Thymus (tissue), 11 donors: ENCODE measurements around the gene ZNF488. TPM values are rescaled to one million over a fixed set of nuclear protein-coding genes. Genes with fewer than 3 reads are reported as not detected.

ENCODE experiments used
- DNase-seq, 9 donors: peaks; one replicate each; pipeline ENCODE4 v3.0.0-alpha.2; 2013; ENCODE audit warnings: low spot score in 9 of 9, low read depth in 6 of 9, missing footprints in 1 of 9
- H3K27ac ChIP-seq, 2 donors: one replicate each; pipeline ENCODE4 v1.5.1; 2013; ENCODE audit warnings: control low read depth in 1 of 2, low read depth in 1 of 2, low read length in 1 of 2, mild to moderate bottlenecking in 1 of 2, moderate library complexity in 1 of 2
- H3K27me3 ChIP-seq, 2 donors: one replicate each; pipeline ENCODE4 v1.5.1; 2013; ENCODE audit warnings: low read length in 1 of 2; ENCODE audit not compliant: control insufficient read depth in 2 of 2, insufficient read depth in 1 of 2
- H3K36me3 ChIP-seq, 2 donors: one replicate each; pipeline ENCODE4 v1.5.1; 2013; ENCODE audit warnings: low read length in 1 of 2, mild to moderate bottlenecking in 1 of 2, moderate library complexity in 1 of 2; ENCODE audit not compliant: control insufficient read depth in 2 of 2, insufficient read depth in 2 of 2
- H3K4me1 ChIP-seq, 2 donors: one replicate each; pipeline ENCODE4 v1.5.1; 2013; ENCODE audit warnings: low read length in 2 of 2; ENCODE audit not compliant: control insufficient read depth in 2 of 2, insufficient read depth in 2 of 2
- H3K4me3 ChIP-seq, 2 donors: one replicate each; pipeline ENCODE4 v1.5.1; 2013; ENCODE audit warnings: low read length in 2 of 2, control low read depth in 1 of 2, mild to moderate bottlenecking in 1 of 2
- H3K9me3 ChIP-seq, 2 donors: one replicate each; pipeline ENCODE4 v1.5.1; 2013; ENCODE audit warnings: low read length in 1 of 2, mild to moderate bottlenecking in 1 of 2; ENCODE audit not compliant: control insufficient read depth in 2 of 2, insufficient read depth in 1 of 2
- WGBS: extraction: QIAGEN DNeasy Blood & Tissue Kit; methylation state at CpG from one replicate; pipeline ENCODE4 v1.1.7; 2013; 5-methylcytosine and 5-hydroxymethylcytosine counted together
- polyA plus RNA-seq: library from polyadenylated mRNA; stranded (reverse); fragments of 200-250 nt; gene quantifications from one replicate; pipeline ENCODE4 v1.2.3, GENCODE V29; 2013
- total RNA-seq: library from RNA; stranded (reverse); fragments of 120-200 nt; gene quantifications from one replicate; pipeline ENCODE4 v1.2.4, GENCODE V29; 2013
- donor health status: healthy.

ZNF488 gene
- total and polyA plus RNA-seq, 2 donors, result 0.23 to 0.24 TPM

- H3K27me3 ChIP-seq, result peaks cover 0 to 13% of the 10 kb centered on the region in 2 donors
- no peak within 1 kb of the TSS for H3K27ac ChIP-seq
- WGBS, result 96% methylated on average over 35 of the region's 35 CpGs
- peaks cover 0 to 4% of the 10 kb centered on the region in 2 donors for H3K9me3 ChIP-seq
- H3K36me3 ChIP-seq, result no peaks in the 10 kb centered on the region
- DNase-seq, result no peak
- H3K4me1 ChIP-seq, result no peaks in the 10 kb centered on the region
- no peak within 1 kb of the TSS for H3K4me3 ChIP-seq
These were observed 61.6 kb downstream of the ZNF488 start, which contains the start of gene GDF2 for GRCh38 chr10:47322300-47323061. GDF2 (plus strand) TSS chr10:47322454; CDS start chr10:47322669, 215 bp downstream.

DNA sequence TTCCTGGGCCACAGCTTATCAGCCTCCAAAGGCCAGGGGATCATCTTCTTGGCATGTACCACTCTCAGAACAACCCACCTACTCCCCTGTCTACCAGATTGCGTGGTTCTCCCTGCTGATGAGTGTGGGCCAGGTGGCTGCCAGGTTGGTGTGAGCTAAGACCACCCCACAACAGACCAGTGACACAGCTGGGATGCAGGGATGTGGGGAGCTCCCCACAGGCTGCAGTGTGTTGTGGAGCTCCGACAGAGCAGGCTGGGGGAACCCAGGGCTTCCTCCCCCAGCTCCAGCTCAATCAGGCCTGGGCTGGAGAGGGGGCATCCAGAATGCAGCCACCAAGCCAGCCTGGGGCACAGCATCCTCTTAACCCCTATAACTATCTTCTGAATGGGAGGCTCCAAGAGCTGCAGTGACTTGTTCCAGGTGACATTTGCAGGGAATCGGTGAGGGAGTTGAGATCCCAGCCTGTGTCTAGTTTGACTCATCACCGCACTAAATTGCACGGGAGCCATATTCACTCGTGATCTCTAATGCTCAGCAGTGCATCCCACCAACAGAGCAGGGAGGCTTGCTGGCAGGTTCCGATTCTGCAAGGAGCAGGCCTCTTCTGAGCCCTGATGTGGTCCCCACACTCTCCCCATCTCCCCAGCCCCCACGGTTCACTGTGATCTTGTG, 62.4 kb downstream of the ZNF488 start:
- 92% methylated on average over 8 of the region's 8 CpGs for WGBS
- no peak for DNase-seq

DNA sequence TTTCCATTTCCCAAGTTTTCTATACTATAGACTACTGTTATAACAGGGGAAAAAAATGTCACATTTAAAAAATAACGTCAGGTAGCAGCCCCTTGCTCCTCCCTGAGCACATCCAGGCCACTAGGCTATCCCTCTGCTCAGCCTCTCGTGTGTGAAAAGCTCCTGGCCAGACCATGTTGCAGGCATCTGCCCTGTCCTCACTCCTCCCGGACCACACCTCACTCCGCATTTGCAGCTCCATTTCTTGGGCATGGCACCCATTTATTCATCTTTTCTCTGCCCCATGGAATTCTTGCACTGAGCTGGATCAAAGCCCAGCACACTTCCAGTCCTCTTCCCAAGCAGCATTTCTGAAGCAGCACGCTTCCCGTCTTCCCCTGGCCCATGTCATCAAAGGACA, 63.3 kb downstream of the ZNF488 start:
- Histone ChIP-seq H3K9me3 (peaks cover 0 to 4% of the 10 kb centered on the region in 2 donors), H3K36me3 (no peaks in the 10 kb centered on the region), H3K27me3 (peaks cover 0 to 13% of the 10 kb centered on the region in 2 donors), H3K27ac (no peak overlapping the region), H3K4me3 (no peak overlapping the region), H3K4me1 (no peaks in the 10 kb centered on the region)
- 95% methylated on average over 6 of the region's 6 CpGs for WGBS
- no peak for DNase-seq

More for the DNA sequence above, 62.4 kb downstream of the ZNF488 start:
- H3K4me1 ChIP-seq, result no peaks in the 10 kb centered on the region
- H3K27me3 ChIP-seq, result peaks cover 0 to 13% of the 10 kb centered on the region in 2 donors
- no peaks in the 10 kb centered on the region for H3K36me3 ChIP-seq
- peaks cover 0 to 4% of the 10 kb centered on the region in 2 donors for H3K9me3 ChIP-seq
- H3K4me3 ChIP-seq, result no peak overlapping the region
- no peak overlapping the region for H3K27ac ChIP-seq

DNA sequence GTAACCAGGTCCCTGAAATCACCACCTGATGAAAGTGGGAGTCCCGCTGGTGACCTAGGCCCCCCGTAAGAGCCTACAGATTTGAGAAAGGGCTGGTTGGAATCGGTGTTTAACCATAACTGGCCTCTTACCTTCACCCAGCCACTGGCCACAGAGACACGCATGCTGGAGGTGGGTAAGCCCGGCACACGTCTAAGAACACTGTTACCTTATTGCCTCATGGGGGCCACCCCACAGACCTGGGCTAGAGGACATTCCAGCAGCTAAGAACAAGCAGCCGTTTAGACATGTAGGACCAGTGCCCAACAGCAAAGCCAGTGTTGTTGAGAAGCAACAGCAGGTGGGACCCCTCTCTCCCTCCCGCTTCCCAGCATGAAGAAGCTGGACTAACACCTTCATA, 64.3 kb downstream of the ZNF488 start:
- Histone ChIP-seq H3K4me3 (no peak overlapping the region), H3K36me3 (no peaks in the 10 kb centered on the region), H3K27me3 (peaks cover 0 to 13% of the 10 kb centered on the region in 2 donors), H3K4me1 (no peaks in the 10 kb centered on the region), H3K9me3 (peaks cover 0 to 4% of the 10 kb centered on the region in 2 donors), H3K27ac (no peak overlapping the region)
- 94% methylated on average over 8 of the region's 8 CpGs for WGBS
- no peak for DNase-seq

GRCh38 chr10:47318706-47319105, 65.4 kb downstream of the ZNF488 start:
- 97% methylated on average over 9 of the region's 9 CpGs for WGBS
- Histone ChIP-seq H3K4me1 (no peaks in the 10 kb centered on the region), H3K9me3 (peaks cover 0 to 4% of the 10 kb centered on the region in 2 donors), H3K4me3 (no peak overlapping the region), H3K27ac (no peak overlapping the region), H3K36me3 (no peaks in the 10 kb centered on the region), H3K27me3 (peaks cover 0 to 13% of the 10 kb centered on the region in 2 donors)
- DNase-seq, result no peak

DNA sequence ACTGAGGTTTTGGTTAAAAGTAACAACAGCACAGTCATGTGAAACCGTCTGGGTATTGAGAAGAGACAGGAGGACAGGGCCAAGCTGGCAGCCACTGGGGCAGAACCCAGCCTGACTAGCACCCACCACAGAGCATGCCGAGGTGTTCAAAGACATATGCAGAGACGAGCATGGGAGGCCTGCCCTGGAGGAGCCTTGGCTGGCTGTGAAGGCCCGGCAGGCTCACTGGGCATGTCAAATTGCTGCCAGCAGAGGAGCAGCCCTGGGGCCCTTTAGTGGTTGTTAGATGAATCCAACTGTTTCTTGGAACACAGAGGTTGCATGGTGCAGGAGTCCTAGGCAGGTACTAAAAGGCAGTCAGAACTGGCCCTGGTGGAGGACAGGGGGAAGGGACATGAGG, 66.8 kb downstream of the ZNF488 start:
- DNase-seq, result no peak
- WGBS, result 93% methylated on average over 4 of the region's 4 CpGs
- H3K9me3 ChIP-seq, result peaks cover 0 to 4% of the 10 kb centered on the region in 2 donors
- H3K27me3 ChIP-seq, result peaks cover 0 to 6% of the 10 kb centered on the region in 2 donors
- H3K4me3 ChIP-seq, result no peak overlapping the region
- H3K36me3 ChIP-seq, result no peaks in the 10 kb centered on the region
- no peak overlapping the region for H3K27ac ChIP-seq
- peaks cover 3% of the 10 kb centered on the region in 2 donors for H3K4me1 ChIP-seq

DNA sequence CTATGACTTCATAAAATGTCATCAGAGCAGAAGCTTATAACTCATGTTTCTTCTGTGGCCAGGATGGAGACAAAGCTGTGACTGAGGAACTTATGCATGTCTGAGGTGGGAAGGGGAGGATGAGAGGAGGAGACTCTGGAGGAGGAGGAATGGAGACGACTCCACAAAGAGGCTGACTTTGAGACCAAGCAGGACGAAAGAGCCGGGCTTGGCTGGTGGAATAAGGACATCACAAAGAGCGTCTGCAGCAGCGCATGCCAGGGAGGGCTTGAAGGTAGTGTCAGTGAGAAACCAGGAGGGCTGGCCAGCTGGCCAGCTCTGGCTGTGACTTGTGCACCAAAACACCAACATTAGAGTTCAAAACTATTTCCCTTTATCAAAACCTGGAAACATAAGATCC, 68.0 kb downstream of the ZNF488 start:
- Histone ChIP-seq H3K4me3 (no peak overlapping the region), H3K27ac (no peak overlapping the region), H3K27me3 (no peaks in the 10 kb centered on the region), H3K36me3 (no peaks in the 10 kb centered on the region), H3K9me3 (peaks cover 0 to 8% of the 10 kb centered on the region in 2 donors), H3K4me1 (peaks cover 11 to 15% of the 10 kb centered on the region in 2 donors)
- 98% methylated on average over 5 of the region's 5 CpGs for WGBS
- no peak for DNase-seq
